Sigmoid colon (tissue), 7 donors: Measurements from ENCODE around the gene PAX2. TPM values are rescaled to one million over a fixed set of nuclear protein-coding genes. Genes with fewer than 3 reads are reported as not detected.

Experiments
- DNase-seq: peaks from one replicate; pipeline ENCODE4 v3.0.0-alpha.2; 2019
- H3K27ac ChIP-seq, 4 donors: fragments of 200-600 bp; sonication (generic); one replicate each; pipeline ENCODE4 v1.5.1; 2016 to 2019; ENCODE audit warnings: mild to moderate bottlenecking in 1 of 4
- H3K27me3 ChIP-seq, 3 donors: fragments of 200-600 bp; sonication (generic); one replicate each; pipeline ENCODE4 v1.5.1; 2019; ENCODE audit warnings: mild to moderate bottlenecking in 1 of 3
- H3K36me3 ChIP-seq, 4 donors: fragments of 200-600 bp; sonication (generic); one replicate each; pipeline ENCODE4 v1.5.1; 2016 to 2019
- H3K4me1 ChIP-seq, 4 donors: fragments of 200-600 bp; sonication (generic); one replicate each; pipeline ENCODE4 v1.5.1; 2017 to 2019
- H3K4me3 ChIP-seq, 4 donors: fragments of 200-600 bp; sonication (generic); one replicate each; pipeline ENCODE4 v1.5.1; 2017 to 2019; ENCODE audit warnings: mild to moderate bottlenecking in 2 of 4, moderate library complexity in 1 of 4
- H3K9me3 ChIP-seq, 4 donors: fragments of 200-600 bp in 3 of 4; sonication (generic) in 3 of 4; one replicate each; pipeline versions ENCODE4 v1.5.1 to v1.6.1; 2013 to 2019
- CTCF ChIP-seq, 4 experiments: fragments of 450-650 bp in 3 of 4; fragments of 200-600 bp in 1 of 4; IDR thresholded peaks; one replicate each; pipeline ENCODE4 v1.5.1; 2016 to 2019; ENCODE audit warnings: antibody characterized with exemption in 4 of 4, mild to moderate bottlenecking in 3 of 4, moderate library complexity in 2 of 4
- EP300 ChIP-seq, 4 donors: sonication (generic); formaldehyde crosslinking; IDR thresholded peaks; one replicate each; pipeline ENCODE4 v1.6.1; 2017; ENCODE audit warnings: antibody characterized with exemption in 4 of 4
- POLR2A ChIP-seq, 2 donors: fragments of 450-650 bp; IDR thresholded peaks; one replicate each; pipeline ENCODE4 v1.6.1; 2016; ENCODE audit warnings: antibody characterized with exemption in 2 of 2, mild to moderate bottlenecking in 2 of 2, moderate library complexity in 2 of 2
- POLR2AphosphoS5 ChIP-seq, 4 donors: sonication (generic); formaldehyde crosslinking; IDR thresholded peaks; one replicate each; pipeline ENCODE4 v1.6.1; 2017; ENCODE audit warnings: antibody characterized with exemption in 4 of 4
- WGBS, 2 donors: extraction: QIAGEN DNeasy Blood & Tissue Kit; methylation state at CpG; one replicate each; pipeline ENCODE4 v1.1.7; 2013; 5-methylcytosine and 5-hydroxymethylcytosine counted together
- intact Hi-C: fragments of 100-400 bp; cut with DNase I; formaldehyde crosslinking; loops from one replicate; pipeline ENCODE4 v1.15.1; 2023
- polyA plus RNA-seq, 3 donors: library from polyadenylated mRNA; stranded (reverse); fragments of 200-250 nt; gene quantifications; one replicate each; pipeline ENCODE4 v1.2.3, GENCODE V29; 2013
- total RNA-seq, 4 donors: library from RNA; depleted of rRNA; stranded (reverse); fragments of >200 nt; gene quantifications; one replicate each; pipeline ENCODE4 v1.1.0, GENCODE V29; 2016
- donor health status: healthy with polysubstance abuse.
- donor health status: Bipolar disorder and iron deficiency.
- donor health status: healthy.

PAX2 gene
- total and polyA plus RNA-seq, 7 donors, result not detected

DNA sequence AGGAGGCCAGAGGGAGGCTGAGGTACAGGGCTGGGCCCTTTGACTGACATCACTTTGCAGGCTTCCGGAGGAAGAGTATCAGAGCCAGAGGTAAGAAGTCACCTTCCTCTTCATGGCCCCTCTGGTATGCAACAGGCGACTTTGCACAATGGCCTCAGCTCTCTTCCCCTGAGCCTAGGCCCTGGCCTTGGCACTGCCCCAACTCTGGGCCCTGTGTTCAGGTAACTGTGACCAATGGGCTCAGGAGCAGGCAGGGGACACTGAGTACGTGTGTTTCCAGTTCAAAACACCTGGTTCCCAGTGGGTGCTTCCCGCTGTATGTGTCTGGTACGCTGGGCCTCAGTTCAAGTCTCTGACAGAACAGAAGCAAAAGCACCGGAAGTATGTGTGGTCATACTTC, 12.1 kb upstream of the PAX2 start:
- H3K4me1 ChIP-seq, result peaks cover 0 to 47% (median 45%) of the 10 kb centered on the region in 4 donors
- H3K27ac ChIP-seq, result no peak overlapping the region
- DNase-seq, result no peak
- no peaks in the 10 kb centered on the region for H3K36me3 ChIP-seq
- H3K4me3 ChIP-seq, result no peak overlapping the region
- H3K27me3 ChIP-seq, result peaks cover 44 to 100% (median 93%) of the 10 kb centered on the region in 3 donors
- 73 to 75% methylated on average over 6 of the region's 6 CpGs for WGBS, 2 donors
- intact Hi-C loops, result no loop called here
- H3K9me3 ChIP-seq, result no peaks in the 10 kb centered on the region
- no peak for TF ChIP-seq POLR2A (IDR thresholded peaks at IDR 0.05)
- TF ChIP-seq EP300 (IDR thresholded peaks at IDR 0.05), result no peak
- TF ChIP-seq POLR2AphosphoS5 (IDR thresholded peaks at IDR 0.05), result no peak
- no peak for TF ChIP-seq CTCF (IDR thresholded peaks at IDR 0.05)

GRCh38 chr10:100734295-100735086, 10.9 kb upstream of the PAX2 start:
- intact Hi-C loops, result no loop called here
- peaks cover 48 to 100% (median 93%) of the 10 kb centered on the region in 3 donors for H3K27me3 ChIP-seq
- no peaks in the 10 kb centered on the region for H3K9me3 ChIP-seq
- WGBS, 2 donors, result 71 to 77% methylated on average over 7 of the region's 7 CpGs
- no peak for TF ChIP-seq CTCF (IDR thresholded peaks at IDR 0.05)
- no peak for TF ChIP-seq POLR2AphosphoS5 (IDR thresholded peaks at IDR 0.05)
- TF ChIP-seq POLR2A (IDR thresholded peaks at IDR 0.05), result no peak
- TF ChIP-seq EP300 (IDR thresholded peaks at IDR 0.05), result no peak
- no peak overlapping the region for H3K4me3 ChIP-seq
- DNase-seq, result no peak
- no peak overlapping the region for H3K27ac ChIP-seq
- peaks cover 0 to 48% (median 45%) of the 10 kb centered on the region in 4 donors for H3K4me1 ChIP-seq
- H3K36me3 ChIP-seq, result no peaks in the 10 kb centered on the region

GRCh38 chr10:100735087-100735336, 10.4 kb upstream of the PAX2 start:
- no peaks in the 10 kb centered on the region for H3K9me3 ChIP-seq
- no peak overlapping the region for H3K27ac ChIP-seq
- no peak overlapping the region for H3K4me3 ChIP-seq
- DNase-seq, result no peak
- WGBS, 2 donors, result 38 to 40% methylated on average over 7 of the region's 7 CpGs
- TF ChIP-seq EP300 (IDR thresholded peaks at IDR 0.05) (no peak), CTCF (IDR thresholded peaks at IDR 0.05) (no peak), POLR2A (IDR thresholded peaks at IDR 0.05) (no peak), POLR2AphosphoS5 (IDR thresholded peaks at IDR 0.05) (no peak)
- H3K36me3 ChIP-seq, result no peaks in the 10 kb centered on the region
- intact Hi-C loops, result no loop called here
- peaks cover 0 to 47% (median 42%) of the 10 kb centered on the region in 4 donors for H3K4me1 ChIP-seq
- peaks cover 49 to 100% (median 93%) of the 10 kb centered on the region in 3 donors for H3K27me3 ChIP-seq

- Histone ChIP-seq H3K27ac (no peak overlapping the region), H3K4me1 (peaks cover 0 to 42% (median 37%) of the 10 kb centered on the region in 4 donors), H3K4me3 (no peak overlapping the region), H3K9me3 (no peaks in the 10 kb centered on the region), H3K36me3 (no peaks in the 10 kb centered on the region), H3K27me3 (peaks cover 48 to 100% (median 93%) of the 10 kb centered on the region in 3 donors)
- TF ChIP-seq POLR2AphosphoS5 (IDR thresholded peaks at IDR 0.05) (no peak), CTCF (IDR thresholded peaks at IDR 0.05) (no peak), EP300 (IDR thresholded peaks at IDR 0.05) (no peak), POLR2A (IDR thresholded peaks at IDR 0.05) (no peak)
- intact Hi-C loops, result no loop called here
- DNase-seq, result no peak
- 7% methylated on average over 73 of the region's 73 CpGs for WGBS, 2 donors
Measured at GRCh38 chr10:100735337-100736143, 9.8 kb upstream of the PAX2 start.
